A673 (cell line): Measurements from ENCODE around the gene ZDHHC19. TPM values are rescaled to one million over a fixed set of nuclear protein-coding genes. Genes with fewer than 3 reads are reported as not detected.

Experiments
- BruUV-seq: library from RNA; stranded (reverse); fragments of 400-500 nt; replicated peaks from 2 replicates; lab custom pipeline; 2021; lab: Mats Ljungman, UMichigan
- CTCF ChIA-PET: fragments of 300-600 bp; sonication (Branson Sonifier 250); formaldehyde crosslinking; loops from one replicate; lab custom pipeline; 2022; ENCODE audit warnings: antibody characterized with exemption; lab: Charles Lee
- POLR2A ChIA-PET: fragments of 300-600 bp; sonication (Branson Sonifier 250); formaldehyde crosslinking; loops from one replicate; lab custom pipeline; 2022; ENCODE audit warnings: antibody characterized with exemption; ENCODE audit not compliant: low non-redundant PET; lab: Charles Lee
- DNase-seq: peaks from one replicate; pipeline ENCODE4 v3.0.0-alpha.2; 2015; ENCODE audit warnings: low spot score
- H3K27ac ChIP-seq: fragments of 200-600 bp; sonication (generic); 2 replicates; pipeline ENCODE4 v1.5.1; 2016; ENCODE audit warnings: mixed run types, low read depth, mild to moderate bottlenecking, mixed read lengths, antibody characterized with exemption, low read length; ENCODE audit not compliant: poor library complexity, severe bottlenecking
- H3K27me3 ChIP-seq: fragments of 200-600 bp; sonication (generic); replicated peaks from 2 replicates; pipeline ENCODE4 v1.6.1; 2017; ENCODE audit warnings: mixed run types, low read depth, mild to moderate bottlenecking, mixed read lengths, antibody characterized with exemption, low read length; ENCODE audit not compliant: insufficient read depth, poor library complexity
- H3K36me3 ChIP-seq: fragments of 200-600 bp; sonication (generic); 2 replicates; pipeline ENCODE4 v1.6.1; 2016; ENCODE audit warnings: mixed run types, mild to moderate bottlenecking, mixed read lengths, antibody characterized with exemption, low read length; ENCODE audit not compliant: insufficient read depth, poor library complexity, severe bottlenecking
- H3K4me1 ChIP-seq: fragments of 200-600 bp; sonication (generic); 2 replicates; pipeline ENCODE4 v1.6.1; 2017; ENCODE audit warnings: mixed run types, mild to moderate bottlenecking, mixed read lengths, antibody characterized with exemption, low read length; ENCODE audit not compliant: insufficient read depth, poor library complexity, severe bottlenecking
- H3K4me3 ChIP-seq: fragments of 200-600 bp; sonication (generic); 2 replicates; pipeline ENCODE4 v1.5.1; 2016; ENCODE audit warnings: low read depth, mixed run types, mild to moderate bottlenecking, mixed read lengths, low read length; ENCODE audit not compliant: poor library complexity, severe bottlenecking
- H3K9me3 ChIP-seq: fragments of 200-600 bp; sonication (generic); 2 replicates; pipeline ENCODE4 v1.6.1; 2016; ENCODE audit warnings: mixed run types, low read depth, mild to moderate bottlenecking, mixed read lengths, antibody characterized with exemption, low read length; ENCODE audit not compliant: poor library complexity, severe bottlenecking
- EZH2 ChIP-seq: fragments of 200-600 bp; sonication (generic); IDR thresholded peaks from 2 replicates; pipeline ENCODE4 v1.6.1; 2017; ENCODE audit warnings: borderline replicate concordance, low read depth, mild to moderate bottlenecking, mixed read lengths, antibody characterized with exemption, low read length; ENCODE audit not compliant: poor library complexity, severe bottlenecking
- intact Hi-C: fragments of 100-400 bp; cut with micrococcal nuclease; formaldehyde crosslinking; loops from one replicate; pipeline ENCODE4 v1.10.0; 2022; ENCODE audit not compliant: unreplicated experiment
- total RNA-seq: library from RNA; stranded (reverse); gene quantifications from 2 replicates; pipeline ENCODE4 v1.2.3, GENCODE V29; 2021
- TF ChIP-seq, protein P1 (sequence below): fragments of 300-800, 200-600 bp; sonication (generic); conservative IDR thresholded peaks from 2 replicates; pipeline ENCODE4 v1.5.1; 2017; ENCODE audit warnings: low read depth, mild to moderate bottlenecking, antibody characterized with exemption, low read length, moderate library complexity, mixed read lengths

Gene ZDHHC19
- total RNA-seq, 1 experiment from 2014 or later: not detected

DNA sequence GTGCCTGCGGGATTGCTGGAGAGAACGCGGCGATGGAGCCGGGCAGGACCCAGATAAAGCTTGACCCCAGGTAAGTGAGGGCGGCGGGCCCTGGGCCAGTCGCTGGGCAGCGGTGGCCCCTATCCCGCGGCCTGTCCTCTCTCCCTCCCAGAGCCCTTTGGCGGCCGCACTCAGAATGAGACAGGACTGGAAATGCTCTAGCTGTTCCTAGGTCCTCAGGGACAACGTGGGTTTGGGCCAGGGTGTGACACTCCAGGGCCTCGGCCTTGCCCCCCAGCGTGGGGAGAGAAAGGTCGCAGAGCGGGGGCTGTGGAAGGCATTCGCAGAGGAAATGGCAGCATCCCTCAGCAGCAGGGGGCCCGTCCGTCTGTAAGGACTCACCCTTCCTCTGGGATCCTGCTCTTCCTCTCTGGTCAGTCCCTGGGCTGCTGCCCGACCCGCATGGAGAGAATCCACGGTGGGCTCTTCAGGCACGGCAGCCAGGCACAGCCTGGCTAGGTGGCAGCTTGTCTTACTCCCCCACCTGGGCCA is 5.5 kb upstream of the ZDHHC19 start:
- Histone ChIP-seq H3K9me3 (no peaks in the 10 kb centered on the region), H3K4me3 (no peak overlapping the region), H3K36me3 (no peaks in the 10 kb centered on the region), H3K27ac (no peak overlapping the region), H3K4me1 (peaks cover 6% of the 10 kb centered on the region), H3K27me3 (no peaks in the 10 kb centered on the region)
- intact Hi-C loops: no loop called here
- ChIA-PET POLR2A (no interaction called here), CTCF (no interaction called here)
- no peak for DNase-seq
- no TSS peak for BruUV-seq
- TF ChIP-seq, protein P1, sequence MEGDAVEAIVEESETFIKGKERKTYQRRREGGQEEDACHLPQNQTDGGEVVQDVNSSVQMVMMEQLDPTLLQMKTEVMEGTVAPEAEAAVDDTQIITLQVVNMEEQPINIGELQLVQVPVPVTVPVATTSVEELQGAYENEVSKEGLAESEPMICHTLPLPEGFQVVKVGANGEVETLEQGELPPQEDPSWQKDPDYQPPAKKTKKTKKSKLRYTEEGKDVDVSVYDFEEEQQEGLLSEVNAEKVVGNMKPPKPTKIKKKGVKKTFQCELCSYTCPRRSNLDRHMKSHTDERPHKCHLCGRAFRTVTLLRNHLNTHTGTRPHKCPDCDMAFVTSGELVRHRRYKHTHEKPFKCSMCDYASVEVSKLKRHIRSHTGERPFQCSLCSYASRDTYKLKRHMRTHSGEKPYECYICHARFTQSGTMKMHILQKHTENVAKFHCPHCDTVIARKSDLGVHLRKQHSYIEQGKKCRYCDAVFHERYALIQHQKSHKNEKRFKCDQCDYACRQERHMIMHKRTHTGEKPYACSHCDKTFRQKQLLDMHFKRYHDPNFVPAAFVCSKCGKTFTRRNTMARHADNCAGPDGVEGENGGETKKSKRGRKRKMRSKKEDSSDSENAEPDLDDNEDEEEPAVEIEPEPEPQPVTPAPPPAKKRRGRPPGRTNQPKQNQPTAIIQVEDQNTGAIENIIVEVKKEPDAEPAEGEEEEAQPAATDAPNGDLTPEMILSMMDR: no peak

DNA sequence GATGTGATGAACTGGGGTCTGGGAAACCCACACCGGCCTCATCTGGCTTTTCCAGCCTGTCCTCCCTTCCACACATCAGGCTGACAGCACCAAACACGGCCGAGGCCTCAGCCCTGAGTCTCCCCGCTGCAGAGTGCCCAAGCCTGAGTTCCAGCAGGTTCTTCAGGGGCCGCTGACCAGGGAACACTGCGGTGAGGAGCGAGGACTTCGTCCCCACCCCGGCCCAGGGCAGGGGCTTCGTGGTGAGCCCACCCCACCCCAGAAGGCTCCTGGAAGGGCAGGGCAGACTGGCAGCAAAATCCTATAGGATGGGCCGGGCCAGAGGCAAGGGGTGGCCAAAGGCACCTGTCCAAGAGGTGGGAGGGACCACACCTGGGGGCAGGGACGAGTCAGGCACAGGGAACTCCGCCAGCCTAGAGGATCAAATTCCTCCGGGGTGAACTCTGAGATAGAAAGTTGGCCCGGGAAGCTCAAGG is 4.9 kb upstream of the ZDHHC19 start, which contains the start of gene SLC51A:
TSS of gene SLC51A (plus strand) at position 446 of the 476 bp plus-strand sequence. CDS start 179 bp downstream, outside the sequence.
- no TSS peak for BruUV-seq
- no peaks in the 10 kb centered on the region for H3K9me3 ChIP-seq
- H3K27ac ChIP-seq: no peak within 1 kb of the TSS
- intact Hi-C loops: no loop called here
- H3K27me3 ChIP-seq: no peaks in the 10 kb centered on the region
- H3K4me1 ChIP-seq: peaks cover 6% of the 10 kb centered on the region
- no peak within 1 kb of the TSS for H3K4me3 ChIP-seq
- no peak for TF ChIP-seq EZH2
- TF ChIP-seq, protein P1: no peak
- CTCF ChIA-PET: no interaction called here
- DNase-seq: no peak
- H3K36me3 ChIP-seq: no peaks in the 10 kb centered on the region
- POLR2A ChIA-PET: no interaction called here

DNA sequence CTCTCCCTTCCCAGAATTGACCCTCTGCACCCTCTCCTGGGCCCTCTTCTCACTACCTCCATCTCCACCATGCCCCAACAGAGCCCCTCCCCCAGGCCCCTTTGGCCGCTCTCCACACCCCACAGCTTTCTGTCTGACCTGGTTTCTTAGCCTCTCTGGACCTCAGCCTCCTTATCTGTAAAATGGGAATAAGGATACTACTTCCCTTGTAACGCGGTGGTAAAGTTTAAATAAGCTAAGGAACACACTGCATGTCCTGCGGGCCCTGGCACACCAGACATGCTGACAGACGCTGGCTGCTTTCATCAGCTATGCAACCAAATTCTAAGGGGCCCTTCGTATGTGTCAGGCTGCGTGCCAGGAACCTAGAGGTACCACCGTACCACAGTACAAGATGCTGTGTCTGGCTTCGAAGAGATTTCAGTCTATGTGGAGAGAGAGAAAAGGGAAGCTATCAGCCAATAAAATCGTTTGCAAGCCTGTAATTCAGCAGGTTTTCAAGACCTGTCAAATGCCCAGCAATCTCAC is 4.4 kb upstream of the ZDHHC19 start:
- no TSS peak for BruUV-seq
- CTCF ChIA-PET: no interaction called here
- intact Hi-C loops: no loop called here

More for the DNA sequence above, 4.4 kb upstream of the ZDHHC19 start:
- peaks cover 6% of the 10 kb centered on the region for H3K4me1 ChIP-seq
- no peaks in the 10 kb centered on the region for H3K36me3 ChIP-seq
- H3K4me3 ChIP-seq: no peak overlapping the region
- no peaks in the 10 kb centered on the region for H3K9me3 ChIP-seq
- POLR2A ChIA-PET: no interaction called here
- no peaks in the 10 kb centered on the region for H3K27me3 ChIP-seq
- H3K27ac ChIP-seq: no peak overlapping the region
- TF ChIP-seq, protein P1: no peak
- TF ChIP-seq EZH2: no peak
- no peak for DNase-seq
